Measurements from ENCODE around the gene CCL24.

- TF ChIP-seq RARB (CRISPR knock-in tag; IDR thresholded peaks at IDR 0.05) = no peak
- TF ChIP-seq PPARA (CRISPR knock-in tag; IDR thresholded peaks at IDR 0.05; ENCODE audit: borderline replicate concordance) = no peak
- no peak for TF ChIP-seq ZFP30 (CRISPR knock-in tag; IDR thresholded peaks at IDR 0.05)
- TF ChIP-seq OSR1 (CRISPR knock-in tag; IDR thresholded peaks at IDR 0.05) = no peak
- TF ChIP-seq ARNTL (CRISPR knock-in tag; IDR thresholded peaks at IDR 0.05; ENCODE audit: borderline replicate concordance, low read depth) = no peak
- TF ChIP-seq ZFP3 (CRISPR knock-in tag; IDR thresholded peaks at IDR 0.05) = no peak
- TF ChIP-seq BACH2 (CRISPR knock-in tag; IDR thresholded peaks at IDR 0.05; ENCODE audit: borderline replicate concordance) = no peak
- TF ChIP-seq, protein P1, sequence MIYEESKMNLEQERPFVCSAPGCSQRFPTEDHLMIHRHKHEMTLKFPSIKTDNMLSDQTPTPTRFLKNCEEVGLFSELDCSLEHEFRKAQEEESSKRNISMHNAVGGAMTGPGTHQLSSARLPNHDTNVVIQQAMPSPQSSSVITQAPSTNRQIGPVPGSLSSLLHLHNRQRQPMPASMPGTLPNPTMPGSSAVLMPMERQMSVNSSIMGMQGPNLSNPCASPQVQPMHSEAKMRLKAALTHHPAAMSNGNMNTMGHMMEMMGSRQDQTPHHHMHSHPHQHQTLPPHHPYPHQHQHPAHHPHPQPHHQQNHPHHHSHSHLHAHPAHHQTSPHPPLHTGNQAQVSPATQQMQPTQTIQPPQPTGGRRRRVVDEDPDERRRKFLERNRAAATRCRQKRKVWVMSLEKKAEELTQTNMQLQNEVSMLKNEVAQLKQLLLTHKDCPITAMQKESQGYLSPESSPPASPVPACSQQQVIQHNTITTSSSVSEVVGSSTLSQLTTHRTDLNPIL (CRISPR knock-in tag; IDR thresholded peaks at IDR 0.05; ENCODE audit: low read depth) = no peak
- no peak for TF ChIP-seq TOX (CRISPR knock-in tag; IDR thresholded peaks at IDR 0.05; ENCODE audit: borderline replicate concordance)
- TF ChIP-seq PATZ1 (CRISPR knock-in tag; IDR thresholded peaks at IDR 0.05; ENCODE audit: borderline replicate concordance) = no peak
These were observed 17.7 kb downstream of the CCL24 start for GRCh38 chr7:75795831-75796285.
